Measurements from ENCODE around the gene TP53AIP1. TPM values are rescaled to one million over a fixed set of nuclear protein-coding genes. Genes with fewer than 3 reads are reported as not detected.

Gene TP53AIP1
- total and polyA plus RNA-seq, 10 of the 15 experiments (the other 5 are each of a cell fraction or from before 2014, with no cell fraction given) = 0.01 TPM; not detected in 9

GRCh38 chr11:128894685-128895084, 48.0 kb downstream of the TP53AIP1 start:
- intact Hi-C loops (cut with micrococcal nuclease; ENCODE audit: unreplicated experiment) (no loop called here), in situ Hi-C loops (cut with MboI) (no loop called here)
- Histone ChIP-seq H3K36me3 (ENCODE audit: control insufficient read depth in 2 of 2, insufficient read depth in 2 of 2, low read length in 1 of 2) (no peaks in the 10 kb centered on the region), H3K27ac (ENCODE audit: control insufficient read depth, insufficient read depth) (no peak overlapping the region), H3K4me3 (no peak overlapping the region), H3K4me1 (ENCODE audit: control insufficient read depth, insufficient read depth, low read length) (peaks cover 6% of the 10 kb centered on the region), H4K20me1 (ENCODE audit: control insufficient read depth, insufficient read depth) (no peaks in the 10 kb centered on the region), H3K27me3 (replicated peaks in 1 of 2; ENCODE audit: control insufficient read depth in 2 of 2, insufficient read depth in 2 of 2, low read length in 1 of 2) (peaks cover 8 to 12% of the 10 kb centered on the region in 2 experiments; a peak in 3 of 4 replicates), H2AFZ (ENCODE audit: control insufficient read depth, low read depth, low read length) (no peak overlapping the region), H3K9ac (ENCODE audit: control insufficient read depth, insufficient read depth, low read length) (no peak overlapping the region), H3K9me3 (replicated peaks; ENCODE audit: control insufficient read depth, insufficient read depth, low read length) (no peaks in the 10 kb centered on the region), H3K4me2 (ENCODE audit: control insufficient read depth, insufficient read depth) (no peak overlapping the region), H3K79me2 (ENCODE audit: control insufficient read depth, insufficient read depth, low read length) (no peaks in the 10 kb centered on the region)
- no peak for FAIRE-seq
- ChIA-PET POLR2A (no interaction called here), RAD21 (ENCODE audit: unreplicated experiment) (no interaction called here), SMC1A (ENCODE audit: uncharacterized antibody, unreplicated experiment) (interaction anchor here (12.3 kb wide), 1 partner anchor 58 kb away, joined by 249 read pairs; no protein-coding TSS in a partner anchor), CTCF (interaction anchor here (1.0 to 1.8 kb wide), 3 partner anchors 10 to 64 kb away, joined by 3 to 6 read pairs (median 5); no protein-coding TSS in a partner anchor)
- BruUV-seq (replicated peaks) = no TSS peak
- 51% methylated on average over 6 of the region's 6 CpGs for WGBS (ENCODE audit: insufficient coverage, insufficient replicate concordance, low lambda C conversion rate, missing lambda C conversion rate)
- DNase-seq (ENCODE audit: low read depth, low spot score) = no peak
- no peak for TF ChIP-seq ZNF217 (IDR thresholded peaks at IDR 0.05)
- TF ChIP-seq BMI1 (IDR thresholded peaks at IDR 0.05; ENCODE audit: borderline replicate concordance) = no peak
- TF ChIP-seq SIX5 (IDR thresholded peaks at IDR 0.05; ENCODE audit: low read depth, low read length, severe bottlenecking) = no peak
- no peak for TF ChIP-seq PRDM15 (CRISPR knock-in tag; IDR thresholded peaks at IDR 0.05)
- TF ChIP-seq ETV6 (conservative IDR thresholded peaks at IDR 0.05 in 1 of 2, IDR thresholded peaks at IDR 0.05 in 1 of 2; ENCODE audit: borderline replicate concordance in 1 of 2, low read depth in 1 of 2) = no peak
- no peak for TF ChIP-seq KLF5 (IDR thresholded peaks at IDR 0.05; ENCODE audit: partially characterized antibody)
- TF ChIP-seq NRF1 (conservative IDR thresholded peaks at IDR 0.05; ENCODE audit: low read depth, low read length) = no peak
- TF ChIP-seq MYB (IDR thresholded peaks at IDR 0.05; ENCODE audit: borderline replicate concordance, low read depth, low read length) = no peak
- no peak for ATAC-seq

Measured in GM12878 (cell line).